GM12872 (cell line): Measurements from ENCODE around the gene PCLAF.

Source experiments
- TF ChIP-seq, protein P1 (sequence below): IDR thresholded peaks from 3 replicates; pipeline ENCODE4 v1.5.1; 2011; ENCODE audit warnings: low read depth, mild to moderate bottlenecking, low read length, moderate library complexity; ENCODE audit not compliant: insufficient read depth

Gene PCLAF

DNA sequence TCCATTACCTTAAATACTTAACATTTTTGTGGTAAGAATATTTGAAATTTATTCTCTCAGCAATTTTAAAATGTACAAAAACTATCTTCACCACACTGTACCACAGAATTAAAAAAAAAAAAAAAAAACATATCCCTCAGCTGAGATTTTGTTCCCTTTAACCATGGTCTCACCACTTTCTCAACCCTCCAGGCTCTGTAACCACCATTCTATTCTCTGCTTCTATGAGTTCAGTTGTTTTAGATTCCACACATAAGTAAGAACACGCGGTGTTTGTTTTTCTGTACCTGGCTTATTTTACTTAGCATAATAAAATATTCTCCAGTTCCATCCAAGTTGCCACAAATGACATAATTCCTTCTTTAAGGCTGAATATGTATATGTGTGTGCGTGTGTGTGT is 66.8 kb downstream of the PCLAF start:
- TF ChIP-seq, protein P1, sequence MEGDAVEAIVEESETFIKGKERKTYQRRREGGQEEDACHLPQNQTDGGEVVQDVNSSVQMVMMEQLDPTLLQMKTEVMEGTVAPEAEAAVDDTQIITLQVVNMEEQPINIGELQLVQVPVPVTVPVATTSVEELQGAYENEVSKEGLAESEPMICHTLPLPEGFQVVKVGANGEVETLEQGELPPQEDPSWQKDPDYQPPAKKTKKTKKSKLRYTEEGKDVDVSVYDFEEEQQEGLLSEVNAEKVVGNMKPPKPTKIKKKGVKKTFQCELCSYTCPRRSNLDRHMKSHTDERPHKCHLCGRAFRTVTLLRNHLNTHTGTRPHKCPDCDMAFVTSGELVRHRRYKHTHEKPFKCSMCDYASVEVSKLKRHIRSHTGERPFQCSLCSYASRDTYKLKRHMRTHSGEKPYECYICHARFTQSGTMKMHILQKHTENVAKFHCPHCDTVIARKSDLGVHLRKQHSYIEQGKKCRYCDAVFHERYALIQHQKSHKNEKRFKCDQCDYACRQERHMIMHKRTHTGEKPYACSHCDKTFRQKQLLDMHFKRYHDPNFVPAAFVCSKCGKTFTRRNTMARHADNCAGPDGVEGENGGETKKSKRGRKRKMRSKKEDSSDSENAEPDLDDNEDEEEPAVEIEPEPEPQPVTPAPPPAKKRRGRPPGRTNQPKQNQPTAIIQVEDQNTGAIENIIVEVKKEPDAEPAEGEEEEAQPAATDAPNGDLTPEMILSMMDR, result no peak
